Colon (tissue), 2 donors: ENCODE data around the gene HMX1.

Experiments used
- FAIRE-seq: peaks from 2 replicates; lab custom pipeline; 2012; peaks lifted over from hg19 to GRCh38; lab: Jason Lieb, UNC
- donor health status: control.
- donor health status: control.

Gene HMX1

GRCh38 chr4:8867624-8868320, 3.9 kb downstream of the HMX1 start:
- no peak for FAIRE-seq

GRCh38 chr4:8866828-8867623, 4.6 kb downstream of the HMX1 start:
- FAIRE-seq = no peak

GRCh38 chr4:8866421-8866820, 5.2 kb downstream of the HMX1 start:
- FAIRE-seq = no peak

- no peak for FAIRE-seq
These were observed 5.8 kb downstream of the HMX1 start for GRCh38 chr4:8865681-8866310.

- no peak for FAIRE-seq
These were observed 6.5 kb downstream of the HMX1 start for GRCh38 chr4:8864912-8865680.

- FAIRE-seq = no peak
These were observed 7.7 kb downstream of the HMX1 start for GRCh38 chr4:8863686-8864682.

GRCh38 chr4:8862800-8863685, 8.6 kb downstream of the HMX1 start:
- no peak for FAIRE-seq

- no peak for FAIRE-seq
These were observed 9.3 kb downstream of the HMX1 start for GRCh38 chr4:8862334-8862733.

- no peak for FAIRE-seq
These were observed 9.9 kb downstream of the HMX1 start for GRCh38 chr4:8861576-8862295.

- no peak for FAIRE-seq
These were observed 10.6 kb downstream of the HMX1 start for GRCh38 chr4:8860892-8861575.

- FAIRE-seq = no peak
These were observed 11.3 kb downstream of the HMX1 start for GRCh38 chr4:8860096-8860891.

- FAIRE-seq = no peak
These were observed 12.0 kb downstream of the HMX1 start for GRCh38 chr4:8859550-8860095.

GRCh38 chr4:8858701-8859210, 12.9 kb downstream of the HMX1 start:
- FAIRE-seq = no peak

- no peak for FAIRE-seq
These were observed 13.6 kb downstream of the HMX1 start for GRCh38 chr4:8857766-8858700.

- no peak for FAIRE-seq
These were observed 14.6 kb downstream of the HMX1 start for GRCh38 chr4:8856835-8857621.
